Stimulated activated CD4-positive, alpha-beta T cell treated with anti-CD3 and anti-CD28 coated beads, TNF-alpha, amount 100 ng/mL, for 48 hours (primary cell): ENCODE data around the gene PRUNE1.

Experiments
- DNase-seq, 3 donors: peaks; one replicate each; pipeline ENCODE4 v3.0.0-alpha.2; 2020; ENCODE audit warnings: low read depth in 3 of 3

Gene PRUNE1

GRCh38 chr1:151049458-151049857 is 41.2 kb downstream of the PRUNE1 start:
- no peak for DNase-seq

GRCh38 chr1:151050051-151050688 is 41.9 kb downstream of the PRUNE1 start:
- no peak for DNase-seq

- no peak for DNase-seq
Observed at GRCh38 chr1:151051356-151052009, 43.2 kb downstream of the PRUNE1 start.

GRCh38 chr1:151054971-151055547 is 46.8 kb downstream of the PRUNE1 start:
- no peak for DNase-seq

- no peak for DNase-seq
Observed at GRCh38 chr1:151055581-151055980, 47.3 kb downstream of the PRUNE1 start.

- DNase-seq = no peak
Observed at GRCh38 chr1:151056149-151056548, 47.9 kb downstream of the PRUNE1 start.

- DNase-seq = no peak
Observed at GRCh38 chr1:151058692-151059091, 50.4 kb downstream of the PRUNE1 start.

GRCh38 chr1:151059109-151060006 is 51.1 kb downstream of the PRUNE1 start, which contains the start of gene CDC42SE1:
TSS of gene CDC42SE1 (minus strand) at chr1:151059622. CDS start at chr1:151055730, 3,892 bp downstream.
- DNase-seq = peak; percentile 57 to 78 (median 74)

- no peak for DNase-seq
Observed at GRCh38 chr1:151060007-151060656, 51.9 kb downstream of the PRUNE1 start, which contains the start of gene MLLT11. TSS of gene MLLT11 (plus strand) at chr1:151060397. CDS start at chr1:151067225, 6,828 bp downstream.

- no peak for DNase-seq
Observed at GRCh38 chr1:151060657-151061421, 52.6 kb downstream of the PRUNE1 start.

GRCh38 chr1:151061704-151062103 is 53.5 kb downstream of the PRUNE1 start:
- DNase-seq = no peak

GRCh38 chr1:151062741-151063371 is 54.6 kb downstream of the PRUNE1 start:
- no peak for DNase-seq

GRCh38 chr1:151065089-151065645 is 56.9 kb downstream of the PRUNE1 start:
- DNase-seq = no peak

- no peak for DNase-seq
Observed at GRCh38 chr1:151067185-151067584, 58.9 kb downstream of the PRUNE1 start.

- no peak for DNase-seq
Observed at GRCh38 chr1:151069103-151069486, 60.8 kb downstream of the PRUNE1 start.

- DNase-seq = peak; percentile 83 to 89 (median 84)
Observed at GRCh38 chr1:151070474-151071276, 62.4 kb downstream of the PRUNE1 start, which contains the start of gene GABPB2. TSS of gene GABPB2 (plus strand) at chr1:151070761. CDS start at chr1:151088190, 17,429 bp downstream.

GRCh38 chr1:151072224-151072623 is 64.0 kb downstream of the PRUNE1 start:
- no peak for DNase-seq
